NOMO-1 (cell line): ENCODE results near the gene GRIP2.

ENCODE experiments used
- DNase-seq, 2 experiments: peaks; one replicate each; lab custom pipeline; 2025; ENCODE audit not compliant: unreplicated experiment in 2 of 2; lab: John Stamatoyannopoulos, UW

Gene GRIP2

GRCh38 chr3:14457999-14458398 lies 82.1 kb downstream of the GRIP2 start:
- DNase-seq: no peak

GRCh38 chr3:14457481-14457880 lies 82.7 kb downstream of the GRIP2 start:
- no peak for DNase-seq

GRCh38 chr3:14456794-14457193 lies 83.3 kb downstream of the GRIP2 start:
- DNase-seq: no peak

DNA sequence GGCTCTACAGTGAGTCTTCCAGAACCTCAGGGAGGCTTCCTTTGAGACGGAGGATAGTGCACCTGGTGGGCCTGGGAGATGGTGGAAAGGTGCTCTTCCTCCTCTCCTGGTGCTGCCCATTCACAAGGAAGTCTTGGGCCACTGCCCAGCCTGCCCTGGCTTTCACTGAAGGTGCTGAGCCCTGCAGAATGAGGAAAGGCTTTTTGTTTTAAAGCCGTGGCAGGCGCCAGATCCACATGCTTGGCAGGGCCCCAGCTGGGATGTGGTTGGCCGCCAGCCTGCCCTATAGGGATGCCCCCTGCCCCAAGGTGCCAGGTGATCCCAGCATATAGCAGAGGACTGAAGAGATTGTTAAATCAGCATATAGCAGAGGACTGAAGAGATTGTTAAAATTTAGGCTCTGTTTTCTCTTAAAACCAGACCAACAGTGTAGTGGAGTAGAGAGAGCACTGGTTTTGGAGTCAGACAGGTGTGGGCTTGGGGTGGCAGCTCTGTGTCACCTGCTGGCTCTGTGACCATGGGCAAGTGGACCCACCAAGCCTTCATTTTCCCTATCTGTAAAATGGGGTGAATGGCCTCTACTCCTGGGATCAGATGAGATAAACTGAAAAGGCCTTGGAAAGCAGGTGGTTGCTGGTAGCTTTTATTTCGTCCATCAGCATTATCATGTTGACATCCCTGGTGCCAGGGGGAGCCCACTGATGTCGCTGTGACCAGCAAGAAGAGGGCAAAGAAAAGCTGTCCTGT lies 84.4 kb downstream of the GRIP2 start:
- DNase-seq: no peak

DNA sequence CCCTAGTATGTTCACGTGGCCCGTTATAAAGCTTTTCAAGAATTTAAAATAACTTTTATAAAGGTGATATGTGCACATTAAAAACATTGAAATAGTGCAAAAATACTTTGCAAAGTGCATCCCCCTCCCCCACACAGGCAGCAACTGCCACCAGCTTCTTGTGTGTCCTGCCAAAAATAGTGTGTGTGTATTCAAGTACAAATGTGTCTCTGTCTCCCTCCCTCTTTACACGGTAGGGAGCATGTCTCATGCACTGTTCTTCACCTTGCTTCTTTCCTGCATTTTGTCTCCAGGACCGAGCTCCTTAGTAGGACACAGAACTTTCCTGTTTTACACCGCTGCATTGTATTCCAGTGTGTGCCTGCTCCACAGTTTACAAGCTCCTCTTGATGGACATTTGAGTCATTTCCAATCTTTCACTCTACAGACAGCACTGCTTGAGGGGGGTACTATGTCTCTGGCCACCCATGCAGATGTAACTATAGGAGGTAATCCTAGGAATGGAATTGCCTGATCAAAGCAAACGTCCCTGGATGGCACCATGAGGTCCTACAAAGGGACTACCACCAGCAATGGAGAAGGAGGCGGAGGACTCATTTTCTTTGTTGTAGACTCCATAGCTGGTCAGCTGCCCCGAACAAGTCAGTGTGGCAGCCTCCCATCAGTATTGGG lies 85.4 kb downstream of the GRIP2 start:
- DNase-seq: no peak

- DNase-seq: no peak
Measured at GRCh38 chr3:14453876-14454638, 86.1 kb downstream of the GRIP2 start.

- no peak for DNase-seq
Measured at GRCh38 chr3:14452740-14453710, 87.1 kb downstream of the GRIP2 start.

- no peak for DNase-seq
Measured at GRCh38 chr3:14451844-14452739, 88.0 kb downstream of the GRIP2 start.

GRCh38 chr3:14450922-14451606 lies 89.1 kb downstream of the GRIP2 start:
- no peak for DNase-seq

DNA sequence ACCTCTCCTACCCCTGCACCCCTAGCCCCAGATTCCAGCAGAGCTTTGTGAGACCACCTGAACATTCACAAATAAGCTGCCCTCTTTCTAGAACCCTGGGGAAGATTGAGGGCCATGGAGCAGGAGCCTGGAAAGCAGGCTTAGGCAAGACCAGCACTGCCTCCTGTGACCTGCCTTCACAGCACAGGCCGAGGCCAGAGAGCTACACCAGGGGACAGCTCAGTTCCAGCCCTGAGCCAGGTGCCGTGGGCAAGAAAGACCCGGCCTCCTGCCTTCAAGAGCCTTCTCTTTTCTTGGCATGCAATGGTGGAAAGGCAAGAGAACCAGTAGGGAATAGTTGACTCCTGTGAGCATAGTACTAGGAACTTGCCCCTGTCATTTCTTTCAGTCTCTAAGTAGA lies 89.6 kb downstream of the GRIP2 start:
- no peak for DNase-seq

GRCh38 chr3:14448756-14449727 lies 91.1 kb downstream of the GRIP2 start:
- DNase-seq: no peak

DNA sequence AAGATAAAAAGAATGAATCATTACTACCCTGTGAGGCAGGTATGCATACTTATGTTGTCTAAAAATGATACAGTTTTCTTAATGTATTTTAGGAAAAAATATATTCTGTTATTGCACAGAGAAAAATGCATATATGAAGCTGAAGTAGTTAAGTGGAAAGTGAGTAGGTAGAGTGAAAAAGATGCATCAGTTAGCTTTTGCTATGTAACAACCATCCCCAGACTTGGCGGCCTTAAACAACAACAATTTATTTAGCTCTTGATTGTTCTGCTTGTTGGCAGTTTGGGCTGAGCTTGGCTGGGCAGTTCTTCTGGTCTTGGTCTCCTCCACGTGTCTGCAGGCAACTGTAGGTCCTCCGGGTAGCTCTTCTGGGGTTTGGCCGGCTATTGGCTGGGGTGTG lies 92.1 kb downstream of the GRIP2 start:
- DNase-seq: no peak

- no peak for DNase-seq
Measured at GRCh38 chr3:14446988-14447570, 93.1 kb downstream of the GRIP2 start.

DNA sequence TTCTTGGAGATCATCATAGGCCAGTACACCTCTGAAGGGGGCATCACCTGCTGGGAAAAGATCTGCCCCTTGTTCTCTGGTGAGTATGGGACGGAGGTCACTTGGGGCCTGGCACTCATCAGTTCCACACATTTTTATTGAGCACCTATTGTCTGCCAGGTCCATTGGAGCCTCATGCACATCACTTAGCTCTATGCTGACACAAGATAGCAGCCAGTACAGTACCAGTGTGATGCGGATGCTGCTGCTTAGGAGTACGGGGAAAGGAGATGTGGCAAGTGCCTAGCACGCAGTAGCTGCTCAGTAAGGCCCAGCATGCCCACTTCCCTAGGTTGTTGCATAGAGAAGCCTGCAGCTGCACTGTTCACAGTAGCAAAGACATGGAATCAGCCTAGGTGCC lies 94.4 kb downstream of the GRIP2 start:
- no peak for DNase-seq

DNA sequence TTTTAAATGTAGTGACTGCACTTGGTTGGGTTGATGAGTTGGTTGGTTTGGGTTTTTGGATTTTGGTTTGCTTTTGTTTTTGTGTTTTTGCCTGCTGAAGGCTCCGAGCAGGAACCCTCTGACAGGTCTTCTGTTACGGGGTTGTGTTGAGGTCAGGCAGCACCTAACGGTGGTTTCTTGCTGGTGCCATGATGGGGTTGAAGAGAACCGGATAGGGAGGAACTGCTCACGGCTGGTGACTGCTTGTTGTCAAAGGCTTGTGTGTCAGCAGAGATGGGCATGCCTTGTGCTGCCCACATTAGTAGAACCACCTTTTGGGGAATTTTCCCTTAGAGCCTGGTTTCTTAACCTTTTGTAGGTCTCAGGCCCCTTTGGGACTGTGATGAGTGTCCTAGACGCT lies 95.8 kb downstream of the GRIP2 start:
- DNase-seq: no peak

- no peak for DNase-seq
Measured at GRCh38 chr3:14441920-14442300, 98.2 kb downstream of the GRIP2 start.

DNA sequence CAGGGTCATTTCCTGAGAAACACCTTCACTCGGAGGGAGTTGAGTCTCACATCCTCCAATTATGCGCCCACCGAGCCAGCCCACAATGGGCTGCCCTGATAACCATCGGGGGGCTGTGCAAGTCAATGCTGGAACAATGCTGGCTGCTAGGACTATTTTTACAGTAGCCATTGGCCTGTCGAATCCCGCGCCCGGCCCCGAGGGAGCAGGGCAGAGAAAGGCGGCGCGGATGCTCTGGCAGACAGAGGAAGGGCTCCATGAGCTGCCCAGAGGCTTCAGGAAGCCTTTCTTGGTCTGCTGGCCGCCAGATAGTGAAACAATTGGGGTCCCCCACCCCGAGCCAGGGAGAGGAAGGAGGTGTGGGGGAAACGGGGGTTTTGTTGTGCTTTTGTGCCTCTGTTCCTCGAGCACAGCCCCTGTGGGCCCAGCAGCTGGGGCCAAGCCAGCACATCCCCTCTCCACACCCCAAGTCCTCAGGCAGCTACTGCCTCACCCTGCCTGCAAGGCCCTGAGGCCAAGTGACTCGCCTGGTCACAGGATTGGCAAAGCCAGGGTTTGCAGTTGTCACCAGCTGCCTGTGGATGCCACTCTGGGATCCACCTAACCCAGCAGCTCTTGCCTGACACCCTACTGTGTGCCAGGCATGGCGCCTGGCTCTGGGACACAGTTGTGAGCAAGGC lies 98.8 kb downstream of the GRIP2 start:
- no peak for DNase-seq
